ENCODE results near the gene CTNND2.

DNA sequence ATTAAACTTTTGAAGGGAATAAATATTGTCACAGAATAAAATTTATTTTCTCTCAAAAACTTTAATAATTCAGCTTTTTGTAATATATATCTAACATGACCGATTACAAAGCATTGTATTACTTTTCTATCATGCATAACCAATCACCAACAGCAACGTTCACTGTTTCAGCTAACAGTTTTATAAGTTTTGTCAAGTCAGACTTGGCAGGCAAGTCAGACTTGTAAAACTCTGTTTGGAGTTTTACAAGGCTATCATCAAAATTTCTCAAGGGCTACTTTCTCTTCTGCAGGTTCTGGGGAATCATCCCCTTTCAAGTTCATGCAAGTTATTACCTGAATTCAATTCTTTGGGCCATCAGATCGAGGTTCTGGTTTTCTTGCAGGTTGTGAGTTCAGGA, 347.2 kb downstream of the CTNND2 start:
- TF ChIP-seq, protein P1, sequence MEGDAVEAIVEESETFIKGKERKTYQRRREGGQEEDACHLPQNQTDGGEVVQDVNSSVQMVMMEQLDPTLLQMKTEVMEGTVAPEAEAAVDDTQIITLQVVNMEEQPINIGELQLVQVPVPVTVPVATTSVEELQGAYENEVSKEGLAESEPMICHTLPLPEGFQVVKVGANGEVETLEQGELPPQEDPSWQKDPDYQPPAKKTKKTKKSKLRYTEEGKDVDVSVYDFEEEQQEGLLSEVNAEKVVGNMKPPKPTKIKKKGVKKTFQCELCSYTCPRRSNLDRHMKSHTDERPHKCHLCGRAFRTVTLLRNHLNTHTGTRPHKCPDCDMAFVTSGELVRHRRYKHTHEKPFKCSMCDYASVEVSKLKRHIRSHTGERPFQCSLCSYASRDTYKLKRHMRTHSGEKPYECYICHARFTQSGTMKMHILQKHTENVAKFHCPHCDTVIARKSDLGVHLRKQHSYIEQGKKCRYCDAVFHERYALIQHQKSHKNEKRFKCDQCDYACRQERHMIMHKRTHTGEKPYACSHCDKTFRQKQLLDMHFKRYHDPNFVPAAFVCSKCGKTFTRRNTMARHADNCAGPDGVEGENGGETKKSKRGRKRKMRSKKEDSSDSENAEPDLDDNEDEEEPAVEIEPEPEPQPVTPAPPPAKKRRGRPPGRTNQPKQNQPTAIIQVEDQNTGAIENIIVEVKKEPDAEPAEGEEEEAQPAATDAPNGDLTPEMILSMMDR (IDR thresholded peaks at IDR 0.05), result no peak
- no peak for TF ChIP-seq POLR2AphosphoS5 (IDR thresholded peaks at IDR 0.05)

Data from esophagus muscularis mucosa (tissue), 3 donors.